ENCODE measurements around the gene ELFN2. TPM values are rescaled to one million over a fixed set of nuclear protein-coding genes. Genes with fewer than 3 reads are reported as not detected.

The ELFN2 gene
- total and polyA plus RNA-seq, 8 donors, result 0.70 to 4.9 (median 1.5) TPM

DNA sequence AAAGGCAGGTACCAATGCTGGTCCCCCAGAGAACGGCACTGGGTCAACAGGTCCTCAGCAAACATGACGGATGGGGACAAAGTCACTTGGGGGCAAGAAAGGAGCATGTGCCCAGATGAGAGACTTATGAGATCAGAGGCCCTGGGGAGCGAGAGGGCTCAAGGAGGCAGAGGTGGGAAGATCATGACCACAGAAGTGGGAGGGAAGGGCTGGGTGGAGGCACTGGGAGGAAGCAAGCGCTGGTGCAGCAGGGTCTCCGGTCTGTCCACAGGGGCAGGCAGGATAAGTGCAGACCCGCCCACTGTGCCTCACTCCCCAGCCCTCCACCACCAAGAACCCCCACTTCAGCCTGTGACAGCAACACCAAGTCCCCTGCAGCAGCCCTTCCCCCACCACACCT lies 10.9 kb downstream of the ELFN2 start:
- H3K9me3 ChIP-seq, result no peaks in the 10 kb centered on the region
- H3K27me3 ChIP-seq, result peaks cover 21 to 77% of the 10 kb centered on the region in 2 donors
- H3K4me3 ChIP-seq, result no peak overlapping the region
- no peak overlapping the region for H3K27ac ChIP-seq
- TF ChIP-seq, protein P1, sequence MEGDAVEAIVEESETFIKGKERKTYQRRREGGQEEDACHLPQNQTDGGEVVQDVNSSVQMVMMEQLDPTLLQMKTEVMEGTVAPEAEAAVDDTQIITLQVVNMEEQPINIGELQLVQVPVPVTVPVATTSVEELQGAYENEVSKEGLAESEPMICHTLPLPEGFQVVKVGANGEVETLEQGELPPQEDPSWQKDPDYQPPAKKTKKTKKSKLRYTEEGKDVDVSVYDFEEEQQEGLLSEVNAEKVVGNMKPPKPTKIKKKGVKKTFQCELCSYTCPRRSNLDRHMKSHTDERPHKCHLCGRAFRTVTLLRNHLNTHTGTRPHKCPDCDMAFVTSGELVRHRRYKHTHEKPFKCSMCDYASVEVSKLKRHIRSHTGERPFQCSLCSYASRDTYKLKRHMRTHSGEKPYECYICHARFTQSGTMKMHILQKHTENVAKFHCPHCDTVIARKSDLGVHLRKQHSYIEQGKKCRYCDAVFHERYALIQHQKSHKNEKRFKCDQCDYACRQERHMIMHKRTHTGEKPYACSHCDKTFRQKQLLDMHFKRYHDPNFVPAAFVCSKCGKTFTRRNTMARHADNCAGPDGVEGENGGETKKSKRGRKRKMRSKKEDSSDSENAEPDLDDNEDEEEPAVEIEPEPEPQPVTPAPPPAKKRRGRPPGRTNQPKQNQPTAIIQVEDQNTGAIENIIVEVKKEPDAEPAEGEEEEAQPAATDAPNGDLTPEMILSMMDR (IDR thresholded peaks at IDR 0.05), result no peak
- H3K36me3 ChIP-seq, result no peaks in the 10 kb centered on the region
- intact Hi-C loops (cut with DNase I), result no loop called here
- no peak for ATAC-seq
- no peak for DNase-seq
- H3K4me1 ChIP-seq, result peaks cover 4 to 22% of the 10 kb centered on the region in 2 donors

DNA sequence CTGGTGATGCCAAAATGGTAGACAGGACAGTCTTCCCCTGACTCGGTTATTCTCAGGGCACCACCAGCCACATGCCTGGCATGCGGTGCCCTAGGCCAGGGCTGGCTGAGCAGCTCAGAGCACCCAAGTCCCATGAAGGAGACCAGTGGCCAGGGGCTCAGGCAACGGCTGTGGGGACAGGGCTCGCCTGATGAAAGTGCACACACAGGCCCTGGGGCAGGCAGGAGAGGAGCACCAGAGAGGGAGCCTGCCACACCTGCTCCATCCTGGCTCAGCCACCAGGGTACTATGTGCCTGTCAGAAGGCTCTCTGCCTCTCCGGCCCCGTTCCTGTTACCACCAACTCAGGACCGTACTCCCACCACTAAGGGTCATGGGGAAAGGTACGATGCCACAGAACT lies 12.1 kb downstream of the ELFN2 start:
- TF ChIP-seq, protein P1 (IDR thresholded peaks at IDR 0.05), result no peak
- no peak for ATAC-seq
- H3K9me3 ChIP-seq, result no peaks in the 10 kb centered on the region
- H3K27ac ChIP-seq, result no peak overlapping the region
- no peaks in the 10 kb centered on the region for H3K36me3 ChIP-seq
- no peak for DNase-seq
- intact Hi-C loops (cut with DNase I), result no loop called here
- H3K27me3 ChIP-seq, result peaks cover 16 to 77% of the 10 kb centered on the region in 2 donors
- H3K4me3 ChIP-seq, result no peak overlapping the region
- peaks cover 3 to 24% of the 10 kb centered on the region in 2 donors for H3K4me1 ChIP-seq

DNA sequence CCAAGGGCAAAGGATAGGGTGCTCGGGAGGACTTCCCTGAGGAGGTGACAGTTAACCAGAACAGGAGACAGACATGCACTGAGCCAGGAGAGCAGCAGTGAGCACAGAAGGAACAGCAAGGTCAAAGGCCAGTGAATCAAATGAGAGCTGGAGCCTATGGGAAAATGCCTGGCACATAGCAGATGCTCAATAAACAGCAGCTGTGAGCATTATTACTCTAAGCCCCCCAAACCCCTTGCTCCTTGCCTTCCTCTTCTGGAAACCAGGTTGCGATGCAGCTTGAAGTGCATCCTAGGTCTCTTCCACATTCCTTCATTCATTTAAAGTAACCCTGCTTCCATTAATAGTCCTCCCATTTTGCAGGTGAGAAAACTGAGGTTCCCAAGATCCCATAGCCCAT lies 13.0 kb downstream of the ELFN2 start:
- H3K4me1 ChIP-seq, result peaks cover 7 to 24% of the 10 kb centered on the region in 2 donors
- H3K36me3 ChIP-seq, result no peaks in the 10 kb centered on the region
- peaks cover 7 to 71% of the 10 kb centered on the region in 2 donors for H3K27me3 ChIP-seq
- intact Hi-C loops (cut with DNase I), result no loop called here
- DNase-seq, result no peak
- no peaks in the 10 kb centered on the region for H3K9me3 ChIP-seq
- TF ChIP-seq, protein P1 (IDR thresholded peaks at IDR 0.05), result no peak
- no peak overlapping the region for H3K27ac ChIP-seq
- ATAC-seq, result no peak
- no peak overlapping the region for H3K4me3 ChIP-seq

GRCh38 chr22:37413546-37413945 lies 13.7 kb downstream of the ELFN2 start:
- no peak for DNase-seq
- ATAC-seq, result no peak
- intact Hi-C loops (cut with DNase I), result no loop called here
- Histone ChIP-seq H3K27ac (no peak overlapping the region), H3K4me3 (no peak overlapping the region), H3K27me3 (peaks cover 0 to 64% of the 10 kb centered on the region in 2 donors), H3K4me1 (peaks cover 7 to 24% of the 10 kb centered on the region in 2 donors), H3K36me3 (no peaks in the 10 kb centered on the region), H3K9me3 (no peaks in the 10 kb centered on the region)
- TF ChIP-seq, protein P1 (IDR thresholded peaks at IDR 0.05), result no peak

GRCh38 chr22:37412495-37413250 lies 14.6 kb downstream of the ELFN2 start:
- TF ChIP-seq, protein P1 (IDR thresholded peaks at IDR 0.05), result no peak
- Histone ChIP-seq H3K4me1 (peaks cover 7 to 24% of the 10 kb centered on the region in 2 donors), H3K9me3 (no peaks in the 10 kb centered on the region), H3K27ac (no peak overlapping the region), H3K27me3 (peaks cover 0 to 62% of the 10 kb centered on the region in 2 donors), H3K4me3 (no peak overlapping the region), H3K36me3 (no peaks in the 10 kb centered on the region)
- DNase-seq (no peak), ATAC-seq (peak; percentile 5)
- intact Hi-C loops (cut with DNase I), result no loop called here

All from left lung (tissue), 10 donors.